HepG2 (cell line): ENCODE results near the gene MICALL2. TPM values are rescaled to one million over a fixed set of nuclear protein-coding genes. Genes with fewer than 3 reads are reported as not detected.

Source experiments
- ARID5B ChIP-seq: IDR thresholded peaks from 2 replicates; pipeline ENCODE4 v1.4.0; 2020; ENCODE audit warnings: mild to moderate bottlenecking, missing genetic modification reagents
- CTCF ChIP-seq: sonication (generic); formaldehyde crosslinking; IDR thresholded peaks from 2 replicates; pipeline ENCODE4 v1.5.0; 2020; ENCODE audit warnings: mild to moderate bottlenecking, missing genetic modification reagents, moderate library complexity
- FOXA1 ChIP-seq, 2 experiments: fragments of 450-650 bp in 1 of 2; sonication (generic) in 1 of 2; formaldehyde crosslinking in 1 of 2; IDR thresholded peaks; 2 replicates each; pipeline versions ENCODE4 v1.4.0 to v1.6.1; 2016 to 2020; ENCODE audit warnings: missing genetic modification reagents in 1 of 2
- KDM5A ChIP-seq: fragments of 200-600 bp; sonication (generic); IDR thresholded peaks from 2 replicates; pipeline ENCODE4 v1.7.0; 2018; ENCODE audit warnings: antibody characterized with exemption, mild to moderate bottlenecking, low read length, borderline replicate concordance
- SAP130 ChIP-seq: IDR thresholded peaks from 2 replicates; pipeline ENCODE4 v1.6.1; 2016; ENCODE audit warnings: low read depth
- TAF15 ChIP-seq: fragments of 200-400 bp; formaldehyde crosslinking; IDR thresholded peaks from one replicate; pipeline ENCODE4 v1.6.1; 2018; ENCODE audit warnings: mild to moderate bottlenecking, low read depth, low read length; ENCODE audit not compliant: poor library complexity, severe bottlenecking
- TCF7 ChIP-seq: sonication (generic); IDR thresholded peaks from 2 replicates; pipeline ENCODE4 v1.6.1; 2016; ENCODE audit warnings: antibody characterized with exemption, low read depth
- TMF1 ChIP-seq: sonication (generic); formaldehyde crosslinking; IDR thresholded peaks from 2 replicates; pipeline ENCODE4 v1.8.1; 2022; ENCODE audit warnings: low read depth, missing genetic modification reagents
- ZBTB34 ChIP-seq: sonication (generic); formaldehyde crosslinking; IDR thresholded peaks from 2 replicates; pipeline ENCODE4 v1.8.0; 2022; ENCODE audit warnings: mild to moderate bottlenecking, missing genetic modification reagents
- ZBTB42 ChIP-seq: sonication (generic); formaldehyde crosslinking; IDR thresholded peaks from 2 replicates; pipeline ENCODE4 v1.5.0; 2020; ENCODE audit warnings: mild to moderate bottlenecking, missing genetic modification reagents
- ZNF607 ChIP-seq: sonication (generic); formaldehyde crosslinking; IDR thresholded peaks from 2 replicates; pipeline ENCODE4 v1.5.1; 2020; ENCODE audit warnings: missing genetic modification reagents, mild to moderate bottlenecking, borderline replicate concordance
- ZNF609 ChIP-seq: sonication (generic); formaldehyde crosslinking; IDR thresholded peaks from 2 replicates; pipeline ENCODE4 v1.4.0; 2020; ENCODE audit warnings: mild to moderate bottlenecking, missing genetic modification reagents, borderline replicate concordance
- ZNF792 ChIP-seq: IDR thresholded peaks from 2 replicates; pipeline ENCODE4 v1.6.1; 2016
- polyA plus RNA-seq, 8 experiments: library from polyadenylated mRNA; depleted of rRNA in 3 of 8; stranded (reverse) in 7 of 8; unstranded in 1 of 8; fragments of >200 nt; fragmentation: Illumina TruSeq in 4 of 8; extraction: Trizol in 4 of 8; gene quantifications; 2 replicates each; pipeline versions ENCODE4 v1.2.1 to v1.2.3, GENCODE V29; 2011 to 2016; ENCODE audit warnings: low read depth in 4 of 8, missing spikeins in 1 of 8, mixed read lengths in 1 of 8; ENCODE audit not compliant: insufficient read depth in 1 of 8
- total RNA-seq, 5 experiments: library from RNA; depleted of rRNA; stranded (reverse); fragments of >200 nt; fragmentation: Illumina TruSeq; extraction: Trizol; gene quantifications; 2 replicates each; pipeline ENCODE4 v1.2.3, GENCODE V29; 2016; ENCODE audit warnings: low read depth in 1 of 5
- TF ChIP-seq, protein P1 (sequence below): sonication (generic); formaldehyde crosslinking; conservative IDR thresholded peaks from 2 replicates; pipeline ENCODE4 v1.8.0; 2022; ENCODE audit warnings: mild to moderate bottlenecking, moderate library complexity, missing genetic modification reagents

Gene MICALL2
- total and polyA plus RNA-seq, 2 of the 13 experiments (the other 11 are each of a cell fraction or from before 2014, with no cell fraction given), result 5.8 to 12.4 TPM

DNA sequence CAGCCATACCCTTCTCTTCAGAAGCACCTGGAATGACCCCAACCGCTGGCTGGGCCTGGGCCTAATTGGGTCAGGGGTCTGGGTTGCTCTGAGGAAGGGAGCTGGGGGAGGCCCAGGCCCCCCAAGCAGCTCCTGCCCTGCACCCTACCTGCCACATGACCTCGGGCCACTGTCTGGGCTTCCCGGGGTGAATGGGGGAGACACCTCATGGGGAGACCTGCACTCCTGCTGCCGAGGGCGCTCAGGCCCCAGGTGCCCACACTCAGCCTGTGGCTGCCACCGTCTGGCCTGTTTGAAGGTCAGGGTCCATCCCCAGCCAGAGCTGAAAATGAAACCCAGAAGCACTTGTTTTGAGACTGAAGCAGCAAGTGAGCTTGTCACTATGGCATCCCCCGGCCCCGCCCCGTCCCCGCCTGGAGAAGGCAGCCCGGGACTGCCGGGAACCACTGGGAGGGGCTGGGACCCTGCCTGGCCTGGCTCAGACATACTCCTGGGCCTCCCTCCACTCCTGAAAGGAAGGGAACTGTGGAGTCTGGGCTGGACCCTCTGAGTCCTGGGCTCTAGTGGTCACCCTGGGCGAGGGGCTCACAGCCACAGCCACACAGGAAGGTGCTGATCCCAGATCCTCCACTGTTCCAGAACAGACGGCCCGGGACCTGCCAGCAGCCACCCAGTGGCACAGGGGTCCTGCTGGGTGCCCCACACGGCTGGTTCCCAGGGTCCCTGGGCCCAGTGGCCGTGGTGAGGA, 7.4 kb upstream of the MICALL2 start (continued):
- no peak for TF ChIP-seq FOXA1 (IDR thresholded peaks at IDR 0.05)
- TF ChIP-seq FOXA1 (CRISPR knock-in tag; IDR thresholded peaks at IDR 0.05), result no peak
- peak; percentile 57 for TF ChIP-seq ARID5B
- TF ChIP-seq ZNF609 (CRISPR knock-in tag), result no peak
- no peak for TF ChIP-seq ZBTB34 (CRISPR knock-in tag)
- TF ChIP-seq TCF7, result no peak
- no peak for TF ChIP-seq TMF1 (CRISPR knock-in tag)
- TF ChIP-seq ZNF607, result no peak
- peak; percentile 78; the same call in 1 of the 2 replicates for TF ChIP-seq ZNF792 (CRISPR knock-in tag)
- peak; percentile 78 for TF ChIP-seq SAP130 (CRISPR knock-in tag)
- TF ChIP-seq CTCF, result peak; percentile 92
- TF ChIP-seq ZBTB42 (CRISPR knock-in tag), result 0 out of 2 replicates have a peak, but pooled peaks have one; percentile 61
- no peak for TF ChIP-seq TAF15
- no peak for TF ChIP-seq KDM5A
- TF ChIP-seq, protein P1, sequence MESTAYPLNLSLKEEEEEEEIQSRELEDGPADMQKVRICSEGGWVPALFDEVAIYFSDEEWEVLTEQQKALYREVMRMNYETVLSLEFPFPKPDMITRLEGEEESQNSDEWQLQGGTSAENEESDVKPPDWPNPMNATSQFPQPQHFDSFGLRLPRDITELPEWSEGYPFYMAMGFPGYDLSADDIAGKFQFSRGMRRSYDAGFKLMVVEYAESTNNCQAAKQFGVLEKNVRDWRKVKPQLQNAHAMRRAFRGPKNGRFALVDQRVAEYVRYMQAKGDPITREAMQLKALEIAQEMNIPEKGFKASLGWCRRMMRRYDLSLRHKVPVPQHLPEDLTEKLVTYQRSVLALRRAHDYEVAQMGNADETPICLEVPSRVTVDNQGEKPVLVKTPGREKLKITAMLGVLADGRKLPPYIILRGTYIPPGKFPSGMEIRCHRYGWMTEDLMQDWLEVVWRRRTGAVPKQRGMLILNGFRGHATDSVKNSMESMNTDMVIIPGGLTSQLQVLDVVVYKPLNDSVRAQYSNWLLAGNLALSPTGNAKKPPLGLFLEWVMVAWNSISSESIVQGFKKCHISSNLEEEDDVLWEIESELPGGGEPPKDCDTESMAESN (CRISPR knock-in tag), result peak; percentile 82
